GM12878 (cell line): Measurements from ENCODE around the gene MYO3B. TPM values are rescaled to one million over a fixed set of nuclear protein-coding genes. Genes with fewer than 3 reads are reported as not detected.

Experiments
- ATAC-seq: fragments of 200-7000 bp; cut with Tn5 transposase; 3 replicates; pipeline ENCODE4 v1.9.1; 2020; ENCODE audit warnings: mild to moderate bottlenecking, moderate library complexity
- BruUV-seq: library from RNA; stranded (reverse); fragments of 400-500 nt; replicated peaks from 2 replicates; lab custom pipeline; 2021; lab: Mats Ljungman, UMichigan
- CTCF ChIA-PET: fragments of 300-600 bp; sonication (Branson Sonifier 250); formaldehyde crosslinking; extraction: SDS; loops from one replicate; lab custom pipeline; 2021; ENCODE audit warnings: inconsistent platforms; lab: Yijun Ruan, JAX
- POLR2A ChIA-PET: fragments of 350-600 bp; formaldehyde crosslinking; extraction: SDS; loops from one replicate; lab custom pipeline; 2021; ENCODE audit warnings: inconsistent platforms; lab: Charles Lee
- RAD21 ChIA-PET: fragments of 300-600 bp; sonication (Branson Sonifier 250); formaldehyde crosslinking; loops from one replicate; lab custom pipeline; 2023; ENCODE audit warnings: antibody characterized with exemption; ENCODE audit not compliant: unreplicated experiment; lab: Charles Lee
- SMC1A ChIA-PET: fragments of 300-600 bp; sonication (Branson Sonifier 250); formaldehyde crosslinking; loops from one replicate; lab custom pipeline; 2023; ENCODE audit not compliant: unreplicated experiment, uncharacterized antibody; lab: Charles Lee
- DNase-seq: peaks from one replicate; pipeline ENCODE4 v3.0.0-alpha.2; 2011; ENCODE audit warnings: low read depth, low spot score
- FAIRE-seq: peaks from 3 replicates; lab custom pipeline; 2011; peaks lifted over from hg19 to GRCh38; lab: Jason Lieb, UNC
- H2AFZ ChIP-seq: 2 replicates; pipeline ENCODE4 v1.6.0; 2011; ENCODE audit warnings: low read depth, low read length, control low read depth; ENCODE audit not compliant: control insufficient read depth
- H3K27ac ChIP-seq: 2 replicates; pipeline ENCODE4 v1.5.1; 2011; ENCODE audit warnings: control low read depth; ENCODE audit not compliant: control insufficient read depth, insufficient read depth
- H3K27me3 ChIP-seq, 2 experiments: replicated peaks in 1 of 2; 2 replicates each; pipeline versions ENCODE4 v1.6.0 to v1.6.1; 2011; ENCODE audit warnings: low read length in 1 of 2; ENCODE audit not compliant: control insufficient read depth in 2 of 2, insufficient read depth in 2 of 2
- H3K36me3 ChIP-seq, 2 experiments: 2 replicates each; pipeline ENCODE4 v1.5.1; 2011; ENCODE audit warnings: low read length in 1 of 2; ENCODE audit not compliant: control insufficient read depth in 2 of 2, insufficient read depth in 2 of 2
- H3K4me1 ChIP-seq: 2 replicates; pipeline ENCODE4 v1.6.1; 2011; ENCODE audit warnings: mild to moderate bottlenecking, low read length, moderate library complexity, mixed read lengths; ENCODE audit not compliant: control insufficient read depth, insufficient read depth
- H3K4me2 ChIP-seq: 2 replicates; pipeline ENCODE4 v1.6.0; 2011; ENCODE audit warnings: control low read depth; ENCODE audit not compliant: control insufficient read depth, insufficient read depth
- H3K4me3 ChIP-seq: fragments of 200-600 bp; sonication (generic); 2 replicates; pipeline ENCODE4 v1.5.1; 2016
- H3K79me2 ChIP-seq: 2 replicates; pipeline ENCODE4 v1.6.0; 2011; ENCODE audit warnings: low read length; ENCODE audit not compliant: control insufficient read depth, insufficient read depth
- H3K9ac ChIP-seq: 2 replicates; pipeline ENCODE4 v1.8.0; 2011; ENCODE audit warnings: low read length, control low read depth, mixed read lengths; ENCODE audit not compliant: control insufficient read depth, insufficient read depth
- H3K9me3 ChIP-seq: replicated peaks from 3 replicates; pipeline ENCODE4 v1.5.1; 2011; ENCODE audit warnings: mild to moderate bottlenecking, low read length; ENCODE audit not compliant: control insufficient read depth, insufficient read depth
- H4K20me1 ChIP-seq: 2 replicates; pipeline ENCODE4 v1.6.0; 2011; ENCODE audit not compliant: control insufficient read depth, insufficient read depth
- ATF7 ChIP-seq: fragments of 450-650 bp; IDR thresholded peaks from 2 replicates; pipeline ENCODE4 v1.6.1; 2016; ENCODE audit warnings: low read depth, mild to moderate bottlenecking
- FOXK2 ChIP-seq: fragments of 450-650 bp; IDR thresholded peaks from 2 replicates; pipeline ENCODE4 v1.6.1; 2017; ENCODE audit warnings: mild to moderate bottlenecking, moderate library complexity
- HCFC1 ChIP-seq: fragments of 150-350 bp; IDR thresholded peaks from 2 replicates; pipeline ENCODE4 v1.6.1; 2014; ENCODE audit warnings: low read length
- IKZF2 ChIP-seq, 2 experiments: fragments of 450-650 bp; IDR thresholded peaks; 2 replicates each; pipeline ENCODE4 v1.6.1; 2017; ENCODE audit warnings: mild to moderate bottlenecking in 2 of 2, moderate library complexity in 2 of 2
- MEF2B ChIP-seq: fragments of 450-650 bp; IDR thresholded peaks from 2 replicates; pipeline ENCODE4 v1.6.1; 2018; ENCODE audit warnings: mild to moderate bottlenecking, moderate library complexity; ENCODE audit not compliant: partially characterized antibody, poor library complexity, severe bottlenecking
- MYB ChIP-seq: fragments of 150-350 bp; IDR thresholded peaks from 2 replicates; pipeline ENCODE4 v1.6.1; 2014; ENCODE audit warnings: mild to moderate bottlenecking, low read depth, low read length, borderline replicate concordance
- NFYA ChIP-seq: IDR thresholded peaks from 2 replicates; pipeline ENCODE4 v1.6.1; 2011; ENCODE audit warnings: low read depth, mild to moderate bottlenecking, low read length, improper control_type of control experiment, borderline replicate concordance
- PAX5 ChIP-seq: IDR thresholded peaks from 2 replicates; pipeline ENCODE4 v1.6.1; 2011; ENCODE audit warnings: low read depth, low read length, borderline replicate concordance
- POLR2A ChIP-seq: IDR thresholded peaks from 2 replicates; pipeline ENCODE4 v1.6.1; 2011; ENCODE audit warnings: low read depth, mild to moderate bottlenecking, low read length
- SMAD1 ChIP-seq: fragments of 450-650 bp; IDR thresholded peaks from 2 replicates; pipeline ENCODE4 v1.6.1; 2018; ENCODE audit warnings: mild to moderate bottlenecking, low read depth; ENCODE audit not compliant: partially characterized antibody
- SRF ChIP-seq, 2 experiments: IDR thresholded peaks; 2 replicates each; pipeline ENCODE4 v1.6.1; 2011; ENCODE audit warnings: low read depth in 2 of 2, low read length in 2 of 2, mild to moderate bottlenecking in 1 of 2, moderate library complexity in 1 of 2
- TCF7 ChIP-seq: IDR thresholded peaks from 2 replicates; pipeline ENCODE4 v1.6.1; 2014; ENCODE audit warnings: antibody characterized with exemption, borderline replicate concordance
- WRNIP1 ChIP-seq: IDR thresholded peaks from 2 replicates; pipeline ENCODE4 v1.6.1; 2011; ENCODE audit warnings: low read depth, low read length, improper control_type of control experiment, borderline replicate concordance
- WGBS: methylation state at CpG from one replicate; pipeline ENCODE4 v1.1.6; 2016; ENCODE audit warnings: low lambda C conversion rate; ENCODE audit not compliant: insufficient replicate concordance, insufficient coverage; ENCODE audit errors: missing lambda C conversion rate; 5-methylcytosine and 5-hydroxymethylcytosine counted together
- in situ Hi-C: fragments of 300-500 bp; cut with MboI; formaldehyde crosslinking; loops from 9 replicates; pipeline ENCODE4 v1.14.3; 2018; ENCODE audit warnings: mixed read lengths
- intact Hi-C: fragments of 100-400 bp; cut with micrococcal nuclease; formaldehyde crosslinking; loops from one replicate; pipeline ENCODE4 v1.14.2; 2022; ENCODE audit not compliant: unreplicated experiment
- polyA plus RNA-seq, 11 experiments: library from polyadenylated mRNA; depleted of rRNA in 4 of 11; unstranded in 6 of 11; stranded (reverse) in 5 of 11; fragments of >200 nt; fragmentation: Nextera tagmentation in 4 of 11; fragmentation: Illumina TruSeq in 1 of 11; extraction: Ambion mirVana in 4 of 11; extraction: Trizol in 1 of 11; gene quantifications; 1 replicate in 1 of 11; 2 replicates in 10 of 11; pipeline versions ENCODE4 v1.2.1 to v1.2.3, GENCODE V29; 2011 to 2016; ENCODE audit warnings: inconsistent platforms in 2 of 11, missing spikeins in 2 of 11, low read depth in 1 of 11
- total RNA-seq, 4 experiments: library from RNA; depleted of rRNA in 3 of 4; stranded (reverse); fragments of >200 nt in 3 of 4; fragmentation: Illumina TruSeq in 1 of 4; extraction: Trizol in 1 of 4; gene quantifications; 2 replicates each; pipeline versions ENCODE4 v1.2.1 to v1.2.3, GENCODE V29; 2013 to 2021
- TF ChIP-seq, protein P1 (sequence below): fragments of 450-650 bp; IDR thresholded peaks from 2 replicates; pipeline ENCODE4 v1.6.1; 2017; ENCODE audit warnings: borderline replicate concordance
- TF ChIP-seq, protein P2 (sequence below): IDR thresholded peaks from 2 replicates; pipeline ENCODE4 v1.6.1; 2012; ENCODE audit warnings: low read depth, low read length, improper control_type of control experiment
- TF ChIP-seq, protein P3 (sequence below): IDR thresholded peaks from 2 replicates; pipeline ENCODE4 v1.6.1; 2012; ENCODE audit warnings: low read depth, low read length, improper control_type of control experiment

The MYO3B gene
- total and polyA plus RNA-seq, 10 of the 15 experiments (the other 5 are each of a cell fraction or from before 2014, with no cell fraction given), result 1.1 to 7.1 (median 2.1) TPM

DNA sequence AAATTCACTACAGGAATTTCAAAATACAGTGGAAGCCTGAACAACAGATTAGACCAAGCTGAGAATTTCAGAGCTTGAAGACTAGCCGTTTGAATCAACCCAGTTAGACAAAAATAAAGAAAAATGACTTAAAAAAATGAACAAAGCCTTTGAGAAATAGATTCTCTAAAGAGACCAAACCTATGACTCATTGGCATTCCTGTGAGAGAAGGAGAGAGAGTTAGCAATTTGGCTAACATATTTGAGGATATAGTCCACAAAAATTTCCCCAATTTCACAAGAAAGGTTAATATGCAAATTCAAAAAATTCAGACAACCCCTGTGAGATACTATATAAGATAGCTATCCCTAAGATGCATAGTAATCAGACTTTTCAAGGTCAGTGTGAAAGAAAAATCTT lies 78.0 kb downstream of the MYO3B start:
- no peak overlapping the region for H3K9ac ChIP-seq
- H3K4me3 ChIP-seq, result no peak overlapping the region
- ChIA-PET RAD21 (no interaction called here), SMC1A (interaction anchor here (0.6 to 1.2 kb wide), 4 partner anchors 12 to 234 kb away, joined by 3 read pairs; no protein-coding TSS in a partner anchor), POLR2A (interaction anchor here (0.6 kb wide), 1 partner anchor 1226 kb away, joined by 3 read pairs; no protein-coding TSS in a partner anchor), CTCF (interaction anchor here (0.9 to 1.1 kb wide), 2 partner anchors 68 to 556 kb away, joined by 3 to 6 read pairs; no protein-coding TSS in a partner anchor)
- no peaks in the 10 kb centered on the region for H3K36me3 ChIP-seq
- intact Hi-C loops (no loop called here), in situ Hi-C loops (no loop called here)
- H3K79me2 ChIP-seq, result no peaks in the 10 kb centered on the region
- DNase-seq (no peak), ATAC-seq (no peak), FAIRE-seq (no peak)
- TF ChIP-seq MYB (no peak), PAX5 (no peak), WRNIP1 (no peak), HCFC1 (no peak), SMAD1 (no peak), ATF7 (no peak), SRF (IDR thresholded peaks at IDR 0.05; ENCODE audit: low read depth in 2 of 2, low read length in 2 of 2) (no peak), FOXK2 (no peak), TCF7 (no peak), IKZF2 (IDR thresholded peaks at IDR 0.05) (no peak), POLR2A (no peak), MEF2B (no peak), NFYA (no peak)
- TF ChIP-seq, protein P1, sequence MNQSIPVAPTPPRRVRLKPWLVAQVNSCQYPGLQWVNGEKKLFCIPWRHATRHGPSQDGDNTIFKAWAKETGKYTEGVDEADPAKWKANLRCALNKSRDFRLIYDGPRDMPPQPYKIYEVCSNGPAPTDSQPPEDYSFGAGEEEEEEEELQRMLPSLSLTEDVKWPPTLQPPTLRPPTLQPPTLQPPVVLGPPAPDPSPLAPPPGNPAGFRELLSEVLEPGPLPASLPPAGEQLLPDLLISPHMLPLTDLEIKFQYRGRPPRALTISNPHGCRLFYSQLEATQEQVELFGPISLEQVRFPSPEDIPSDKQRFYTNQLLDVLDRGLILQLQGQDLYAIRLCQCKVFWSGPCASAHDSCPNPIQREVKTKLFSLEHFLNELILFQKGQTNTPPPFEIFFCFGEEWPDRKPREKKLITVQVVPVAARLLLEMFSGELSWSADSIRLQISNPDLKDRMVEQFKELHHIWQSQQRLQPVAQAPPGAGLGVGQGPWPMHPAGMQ, result no peak
- TF ChIP-seq, protein P2, sequence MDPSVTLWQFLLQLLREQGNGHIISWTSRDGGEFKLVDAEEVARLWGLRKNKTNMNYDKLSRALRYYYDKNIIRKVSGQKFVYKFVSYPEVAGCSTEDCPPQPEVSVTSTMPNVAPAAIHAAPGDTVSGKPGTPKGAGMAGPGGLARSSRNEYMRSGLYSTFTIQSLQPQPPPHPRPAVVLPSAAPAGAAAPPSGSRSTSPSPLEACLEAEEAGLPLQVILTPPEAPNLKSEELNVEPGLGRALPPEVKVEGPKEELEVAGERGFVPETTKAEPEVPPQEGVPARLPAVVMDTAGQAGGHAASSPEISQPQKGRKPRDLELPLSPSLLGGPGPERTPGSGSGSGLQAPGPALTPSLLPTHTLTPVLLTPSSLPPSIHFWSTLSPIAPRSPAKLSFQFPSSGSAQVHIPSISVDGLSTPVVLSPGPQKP, result no peak
- TF ChIP-seq, protein P3, sequence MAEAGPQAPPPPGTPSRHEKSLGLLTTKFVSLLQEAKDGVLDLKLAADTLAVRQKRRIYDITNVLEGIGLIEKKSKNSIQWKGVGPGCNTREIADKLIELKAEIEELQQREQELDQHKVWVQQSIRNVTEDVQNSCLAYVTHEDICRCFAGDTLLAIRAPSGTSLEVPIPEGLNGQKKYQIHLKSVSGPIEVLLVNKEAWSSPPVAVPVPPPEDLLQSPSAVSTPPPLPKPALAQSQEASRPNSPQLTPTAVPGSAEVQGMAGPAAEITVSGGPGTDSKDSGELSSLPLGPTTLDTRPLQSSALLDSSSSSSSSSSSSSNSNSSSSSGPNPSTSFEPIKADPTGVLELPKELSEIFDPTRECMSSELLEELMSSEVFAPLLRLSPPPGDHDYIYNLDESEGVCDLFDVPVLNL, result no peak
- no peak overlapping the region for H2AFZ ChIP-seq
- no peaks in the 10 kb centered on the region for H4K20me1 ChIP-seq
- no TSS peak for BruUV-seq
- no peaks in the 10 kb centered on the region for H3K4me1 ChIP-seq
- WGBS, result 0% methylated on average over 1 of the region's 1 CpG
- no peak overlapping the region for H3K27ac ChIP-seq
- no peak overlapping the region for H3K4me2 ChIP-seq
- no peaks in the 10 kb centered on the region; the same call in 2 of the 3 replicates for H3K9me3 ChIP-seq
- no peaks in the 10 kb centered on the region for H3K27me3 ChIP-seq
